GM23338 (cell line): Measurements from ENCODE around the gene KISS1.

Experiments used
- CTCF ChIP-seq, 2 experiments: fragments of 200-600 bp in 1 of 2; sonication (generic) in 1 of 2; conservative IDR thresholded peaks; 2 replicates each; pipeline versions ENCODE4 v1.5.1 to v1.6.1; 2016 to 2017; ENCODE audit warnings: antibody characterized with exemption in 2 of 2, low read depth in 2 of 2, mild to moderate bottlenecking in 2 of 2, moderate library complexity in 1 of 2
- EZH2 ChIP-seq: fragments of 200-600 bp; sonication (generic); IDR thresholded peaks from one replicate; pipeline ENCODE4 v1.8.0; 2017; ENCODE audit warnings: antibody characterized with exemption, mild to moderate bottlenecking, low read depth; ENCODE audit not compliant: unreplicated experiment
- EZH2phosphoT487 ChIP-seq: fragments of 200-600 bp; sonication (generic); IDR thresholded peaks from one replicate; pipeline ENCODE4 v1.8.1; 2018; ENCODE audit warnings: antibody characterized with exemption; ENCODE audit not compliant: unreplicated experiment

GRCh38 chr1:204194771-204195170, 1.5 kb downstream of the KISS1 start:
- TF ChIP-seq CTCF (conservative IDR thresholded peaks at IDR 0.05; ENCODE audit: low read depth in 2 of 2) (no peak), EZH2 (no peak), EZH2phosphoT487 (no peak)
